Gastroesophageal sphincter (tissue), 3 donors: ENCODE measurements around the gene CHCHD6.

ENCODE experiments used
- CTCF ChIP-seq, 4 experiments: fragments of 200-600 bp in 2 of 4; fragments of 450-650 bp in 2 of 4; sonication (generic) in 1 of 4; IDR thresholded peaks; one replicate each; pipeline ENCODE4 v1.5.1; 2017 to 2019; ENCODE audit warnings: antibody characterized with exemption in 4 of 4, mild to moderate bottlenecking in 2 of 4, moderate library complexity in 2 of 4
- EP300 ChIP-seq: sonication (generic); formaldehyde crosslinking; IDR thresholded peaks from one replicate; pipeline ENCODE4 v1.6.1; 2017; ENCODE audit warnings: antibody characterized with exemption, mild to moderate bottlenecking
- POLR2A ChIP-seq, 2 donors: fragments of 450-650 bp; IDR thresholded peaks; one replicate each; pipeline ENCODE4 v1.6.1; 2017; ENCODE audit warnings: antibody characterized with exemption in 2 of 2, mild to moderate bottlenecking in 2 of 2, moderate library complexity in 1 of 2
- POLR2AphosphoS5 ChIP-seq: sonication (generic); formaldehyde crosslinking; IDR thresholded peaks from one replicate; pipeline ENCODE4 v1.6.1; 2017; ENCODE audit warnings: antibody characterized with exemption

GRCh38 chr3:126835472-126836219 is 131.6 kb downstream of the CHCHD6 start:
- no peak for TF ChIP-seq CTCF (IDR thresholded peaks at IDR 0.05)
- TF ChIP-seq EP300: no peak
- TF ChIP-seq POLR2A (IDR thresholded peaks at IDR 0.05): no peak
- no peak for TF ChIP-seq POLR2AphosphoS5
